ENCODE data around the gene HES6. TPM values are rescaled to one million over a fixed set of nuclear protein-coding genes. Genes with fewer than 3 reads are reported as not detected.

Gene HES6
- polyA plus RNA-seq, 1 donor (not counting 4 experiments of a cell fraction or from before 2014, with no cell fraction given) = 0.80 TPM

DNA sequence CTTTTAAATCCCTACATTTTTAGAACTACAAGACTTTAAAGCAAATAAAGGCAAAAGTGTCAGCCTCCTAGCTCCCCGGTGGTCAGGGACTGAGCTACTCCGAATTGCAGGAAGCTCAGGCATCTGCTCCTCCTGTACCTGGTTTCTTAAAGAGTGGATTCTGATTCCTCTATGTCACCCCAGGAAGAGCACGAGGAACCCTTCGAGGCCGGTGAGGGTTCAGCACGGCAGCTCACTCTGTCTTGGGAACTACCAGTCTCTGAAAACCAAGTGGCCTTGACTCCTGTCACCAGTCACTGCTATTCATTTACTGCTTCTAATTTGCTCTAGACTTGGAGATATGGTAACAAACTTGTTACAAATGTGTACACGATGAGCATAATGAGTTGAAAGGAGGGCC, 46.3 kb upstream of the HES6 start:
- Histone ChIP-seq H4K20me1 (ENCODE audit: control insufficient read depth, extremely low read depth, insufficient read depth, low read length) (no peaks in the 10 kb centered on the region), H3K9ac (ENCODE audit: control insufficient read depth, extremely low read depth, insufficient read depth, low read length) (peak overlapping the region; percentile 98), H3K9me3 (ENCODE audit: control insufficient read depth, low read depth, low read length) (no peaks in the 10 kb centered on the region), H3K4me2 (ENCODE audit: control insufficient read depth, extremely low read depth, insufficient read depth, low read depth, low read length) (peak overlapping the region; percentile 90), H3K36me3 (ENCODE audit: control insufficient read depth in 2 of 2, extremely low read depth in 1 of 2, insufficient read depth in 2 of 2, low read length in 2 of 2) (peaks cover 0 to 5% of the 10 kb centered on the region in 2 experiments), H3K79me2 (ENCODE audit: control insufficient read depth, insufficient read depth, low read length) (peaks cover 19% of the 10 kb centered on the region), H2AFZ (ENCODE audit: control insufficient read depth, low read length) (no peak overlapping the region), H3K27me3 (ENCODE audit: control insufficient read depth, extremely low read depth, insufficient read depth, low read length) (no peaks in the 10 kb centered on the region), H3K4me1 (ENCODE audit: control insufficient read depth, extremely low read depth, insufficient read depth, low read length) (peaks cover 53% of the 10 kb centered on the region), H3K9me1 (ENCODE audit: control insufficient read depth, extremely low read depth, insufficient read depth, low read length) (no peaks in the 10 kb centered on the region), H3K4me3 (ENCODE audit: control insufficient read depth in 2 of 3, extremely low read depth in 1 of 3, insufficient read depth in 2 of 3, low read depth in 1 of 3, low read length in 3 of 3) (peak overlapping the region in 2 of 3 experiments; percentile 13 to 36), H3K27ac (ENCODE audit: control insufficient read depth, insufficient read depth, low read length) (peak overlapping the region; percentile 98)
- DNase-seq (ENCODE audit: low read depth, low spot score) (no peak), FAIRE-seq (no peak)
- dilution Hi-C loops (cut with MboI; ENCODE audit: extremely low pct_ligation_motif_present, low sequenced_read_pairs) = no loop called here
- no peak for TF ChIP-seq EZH2 (IDR thresholded peaks at IDR 0.05; ENCODE audit: low read length)
- TF ChIP-seq, protein P1, sequence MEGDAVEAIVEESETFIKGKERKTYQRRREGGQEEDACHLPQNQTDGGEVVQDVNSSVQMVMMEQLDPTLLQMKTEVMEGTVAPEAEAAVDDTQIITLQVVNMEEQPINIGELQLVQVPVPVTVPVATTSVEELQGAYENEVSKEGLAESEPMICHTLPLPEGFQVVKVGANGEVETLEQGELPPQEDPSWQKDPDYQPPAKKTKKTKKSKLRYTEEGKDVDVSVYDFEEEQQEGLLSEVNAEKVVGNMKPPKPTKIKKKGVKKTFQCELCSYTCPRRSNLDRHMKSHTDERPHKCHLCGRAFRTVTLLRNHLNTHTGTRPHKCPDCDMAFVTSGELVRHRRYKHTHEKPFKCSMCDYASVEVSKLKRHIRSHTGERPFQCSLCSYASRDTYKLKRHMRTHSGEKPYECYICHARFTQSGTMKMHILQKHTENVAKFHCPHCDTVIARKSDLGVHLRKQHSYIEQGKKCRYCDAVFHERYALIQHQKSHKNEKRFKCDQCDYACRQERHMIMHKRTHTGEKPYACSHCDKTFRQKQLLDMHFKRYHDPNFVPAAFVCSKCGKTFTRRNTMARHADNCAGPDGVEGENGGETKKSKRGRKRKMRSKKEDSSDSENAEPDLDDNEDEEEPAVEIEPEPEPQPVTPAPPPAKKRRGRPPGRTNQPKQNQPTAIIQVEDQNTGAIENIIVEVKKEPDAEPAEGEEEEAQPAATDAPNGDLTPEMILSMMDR (optimal IDR thresholded peaks at IDR 0.05 in 1 of 3, IDR thresholded peaks at IDR 0.05 in 1 of 3, conservative IDR thresholded peaks at IDR 0.05 in 1 of 3; ENCODE audit: extremely low read depth in 1 of 3, insufficient read depth in 2 of 3, low read length in 3 of 3) = no peak

DNA sequence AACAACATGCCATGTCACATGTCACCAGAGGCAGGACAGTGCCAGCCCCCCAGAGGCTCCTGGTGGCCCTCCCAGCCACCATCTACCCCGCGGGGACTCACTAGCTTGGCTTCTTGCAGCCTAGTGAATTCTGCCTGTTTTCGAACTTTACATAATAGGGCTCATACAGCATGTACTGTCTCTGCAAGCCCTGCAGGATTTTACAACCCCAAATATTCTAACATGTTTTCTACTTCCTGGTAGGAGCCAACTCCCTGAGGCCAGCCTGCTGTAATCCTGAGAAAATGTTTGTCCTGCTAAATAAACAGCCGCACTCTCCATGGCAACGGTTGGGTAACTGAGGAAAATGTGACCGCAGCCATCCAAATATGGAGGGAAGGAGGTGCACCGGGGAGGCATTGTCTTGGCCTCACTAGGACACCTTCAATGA, 45.8 kb upstream of the HES6 start:
- Histone ChIP-seq H3K4me1 (ENCODE audit: control insufficient read depth, extremely low read depth, insufficient read depth, low read length) (peaks cover 48% of the 10 kb centered on the region), H3K27me3 (ENCODE audit: control insufficient read depth, extremely low read depth, insufficient read depth, low read length) (no peaks in the 10 kb centered on the region), H3K36me3 (ENCODE audit: control insufficient read depth in 2 of 2, extremely low read depth in 1 of 2, insufficient read depth in 2 of 2, low read length in 2 of 2) (peaks cover 0 to 5% of the 10 kb centered on the region in 2 experiments), H3K9me3 (ENCODE audit: control insufficient read depth, low read depth, low read length) (no peaks in the 10 kb centered on the region), H3K79me2 (ENCODE audit: control insufficient read depth, insufficient read depth, low read length) (peaks cover 19% of the 10 kb centered on the region), H3K9ac (ENCODE audit: control insufficient read depth, extremely low read depth, insufficient read depth, low read length) (peak overlapping the region; percentile 98), H3K27ac (ENCODE audit: control insufficient read depth, insufficient read depth, low read length) (peak overlapping the region; percentile 98), H3K4me2 (ENCODE audit: control insufficient read depth, extremely low read depth, insufficient read depth, low read depth, low read length) (peak overlapping the region; percentile 90), H2AFZ (ENCODE audit: control insufficient read depth, low read length) (no peak overlapping the region), H3K9me1 (ENCODE audit: control insufficient read depth, extremely low read depth, insufficient read depth, low read length) (no peaks in the 10 kb centered on the region), H4K20me1 (ENCODE audit: control insufficient read depth, extremely low read depth, insufficient read depth, low read length) (no peaks in the 10 kb centered on the region), H3K4me3 (ENCODE audit: control insufficient read depth in 2 of 3, extremely low read depth in 1 of 3, insufficient read depth in 2 of 3, low read depth in 1 of 3, low read length in 3 of 3) (peak overlapping the region in 2 of 3 experiments; percentile 19 to 54)
- DNase-seq (ENCODE audit: low read depth, low spot score) (peak; percentile 57), FAIRE-seq (peak; percentile 90)
- dilution Hi-C loops (cut with MboI; ENCODE audit: extremely low pct_ligation_motif_present, low sequenced_read_pairs) = no loop called here
- no peak for TF ChIP-seq EZH2 (IDR thresholded peaks at IDR 0.05; ENCODE audit: low read length)
- TF ChIP-seq, protein P1 (optimal IDR thresholded peaks at IDR 0.05 in 1 of 3, IDR thresholded peaks at IDR 0.05 in 1 of 3, conservative IDR thresholded peaks at IDR 0.05 in 1 of 3; ENCODE audit: extremely low read depth in 1 of 3, insufficient read depth in 2 of 3, low read length in 3 of 3) = no peak

All from keratinocyte (primary cell).